Naive thymus-derived CD4-positive, alpha-beta T cell (primary cell): Measurements from ENCODE around the gene CIRBP. TPM values are rescaled to one million over a fixed set of nuclear protein-coding genes. Genes with fewer than 3 reads are reported as not detected.
"Not testable (repeated sequence)": the region's sequence is repeated elsewhere in the genome, so short reads cannot be mapped to it uniquely, and the experiment has no call there.

Experiments
- ATAC-seq: fragments of 150-1000 bp; cut with Tn5 transposase; 2 replicates; pipeline ENCODE4 v1.10.0; 2021; ENCODE audit warnings: mild to moderate bottlenecking, moderate library complexity
- CTCF ChIA-PET: fragments of 350-600 bp; sonication (Branson Sonifier 250); formaldehyde crosslinking; loops from one replicate; lab custom pipeline; 2021; ENCODE audit warnings: antibody characterized with exemption; lab: Charles Lee
- POLR2A ChIA-PET: fragments of 350-600 bp; sonication (Branson Sonifier 250); formaldehyde crosslinking; loops from one replicate; lab custom pipeline; 2021; ENCODE audit warnings: antibody characterized with exemption, inconsistent platforms; lab: Charles Lee
- DNase-seq, 9 donors: peaks; one replicate each; pipeline versions ENCODE4 v3.0.0 to v3.0.0-alpha.2; 2020 to 2022; ENCODE audit warnings: mixed read lengths in 1 of 9
- H3K27ac ChIP-seq: one replicate; pipeline ENCODE4 v1.7.0; 2013; ENCODE audit warnings: mild to moderate bottlenecking, low read depth, low read length, moderate library complexity
- H3K27me3 ChIP-seq, 2 donors: one replicate each; pipeline ENCODE4 v1.7.0; 2013; ENCODE audit warnings: low read length in 2 of 2, mild to moderate bottlenecking in 2 of 2, moderate library complexity in 2 of 2; ENCODE audit not compliant: control insufficient read depth in 2 of 2, insufficient read depth in 2 of 2
- H3K36me3 ChIP-seq, 3 experiments: 1 replicate in 2 of 3; 2 replicates in 1 of 3; pipeline ENCODE4 v1.7.0; 2013; ENCODE audit warnings: low read length in 3 of 3, mild to moderate bottlenecking in 3 of 3, moderate library complexity in 1 of 3; ENCODE audit not compliant: insufficient read depth in 3 of 3, control insufficient read depth in 2 of 3
- H3K4me1 ChIP-seq, 2 donors: one replicate each; pipeline ENCODE4 v1.7.0; 2013; ENCODE audit warnings: low read length in 2 of 2, mild to moderate bottlenecking in 2 of 2, moderate library complexity in 1 of 2; ENCODE audit not compliant: control insufficient read depth in 2 of 2, insufficient read depth in 2 of 2
- H3K4me3 ChIP-seq: 2 replicates; pipeline ENCODE4 v1.7.0; 2013; ENCODE audit warnings: mild to moderate bottlenecking, low read length
- H3K9me3 ChIP-seq, 3 experiments: 1 replicate in 2 of 3; 2 replicates in 1 of 3; pipeline ENCODE4 v1.7.0; 2013; ENCODE audit warnings: low read length in 3 of 3; ENCODE audit not compliant: control insufficient read depth in 2 of 3
- H3K27ac Mint-ChIP-seq, 9 donors: one replicate each; pipeline ENCODE4 v1.8.0; 2020 to 2022; ENCODE audit warnings: mixed read lengths in 9 of 9, mild to moderate bottlenecking in 8 of 9, moderate library complexity in 5 of 9, inconsistent platforms in 2 of 9
- H3K27me3 Mint-ChIP-seq, 5 donors: one replicate each; pipeline ENCODE4 v1.8.0; 2021 to 2022; ENCODE audit warnings: mixed read lengths in 5 of 5, mild to moderate bottlenecking in 1 of 5
- H3K36me3 Mint-ChIP-seq, 5 donors: one replicate each; pipeline ENCODE4 v1.8.0; 2020 to 2022; ENCODE audit warnings: mixed read lengths in 5 of 5, mild to moderate bottlenecking in 3 of 5, inconsistent platforms in 1 of 5
- H3K4me1 Mint-ChIP-seq, 7 donors: one replicate each; pipeline ENCODE4 v1.8.0; 2020 to 2022; ENCODE audit warnings: mixed read lengths in 7 of 7, mild to moderate bottlenecking in 3 of 7, inconsistent platforms in 1 of 7
- H3K4me3 Mint-ChIP-seq, 10 donors: one replicate each; pipeline ENCODE4 v1.8.0; 2020 to 2022; ENCODE audit warnings: mild to moderate bottlenecking in 10 of 10, mixed read lengths in 10 of 10, moderate library complexity in 6 of 10, inconsistent platforms in 2 of 10
- H3K9me3 Mint-ChIP-seq, 11 donors: one replicate each; pipeline ENCODE4 v1.8.0; 2020 to 2022; ENCODE audit warnings: mixed read lengths in 11 of 11, mild to moderate bottlenecking in 4 of 11, inconsistent platforms in 1 of 11, moderate library complexity in 1 of 11
- intact Hi-C, 2 donors: fragments of 100-400 bp; cut with micrococcal nuclease; formaldehyde crosslinking; loops; one replicate each; pipeline ENCODE4 v1.15.1; 2023
- polyA plus RNA-seq, 2 donors: library from polyadenylated mRNA; unstranded; fragments of 300-500 nt; fragmentation: Illumina TruSeq; gene quantifications; one replicate each; pipeline ENCODE4 v1.2.3, GENCODE V29; 2021
- total RNA-seq, 6 experiments: library from RNA in 5 of 6; stranded (reverse) in 5 of 6; gene quantifications; 1 replicate in 5 of 6; 2 replicates in 1 of 6; pipeline ENCODE4 v1.2.3 and lab custom pipeline; 2021 to 2026

The CIRBP gene
- total and polyA plus RNA-seq, 7 experiments from 2014 or later: 233 to 629 (median 410) TPM

GRCh38 chr19:1315470-1316166, 46.5 kb downstream of the CIRBP start:
- H3K4me3 Mint-ChIP-seq: peak overlapping the region in 1 of 10 donors; percentile 11
- H3K27me3 Mint-ChIP-seq: peaks cover 11 to 26% (median 13%) of the 10 kb centered on the region in 5 donors
- ATAC-seq: peak; percentile 61
- intact Hi-C loops: loop anchor here in 1 of 2 donors (1.0 to 5.0 kb wide), 2 partner anchors 47 to 57 kb away; no protein-coding TSS in a partner anchor
- no peaks in the 10 kb centered on the region for H3K9me3 Mint-ChIP-seq
- DNase-seq: peak in 5 of 9 donors; percentile 16 to 57 (median 23)
- Histone ChIP-seq H3K4me3 (no peak overlapping the region), H3K27ac (no peak overlapping the region), H3K4me1 (peaks cover 0 to 3% of the 10 kb centered on the region in 2 donors), H3K9me3 (no peaks in the 10 kb centered on the region), H3K36me3 (no peaks in the 10 kb centered on the region), H3K27me3 (peaks cover 0 to 10% of the 10 kb centered on the region in 2 donors)
- no peak overlapping the region for H3K27ac Mint-ChIP-seq
- CTCF ChIA-PET: interaction anchor here (0.9 kb wide), 1 partner anchor 56 kb away, joined by 4 read pairs; no protein-coding TSS in a partner anchor
- no peaks in the 10 kb centered on the region for H3K36me3 Mint-ChIP-seq
- H3K4me1 Mint-ChIP-seq: peaks cover 0 to 5% (median 0%) of the 10 kb centered on the region in 7 donors
- POLR2A ChIA-PET: no interaction called here

GRCh38 chr19:1316466-1316865, 47.3 kb downstream of the CIRBP start:
- intact Hi-C loops: loop anchor here in 1 of 2 donors (5.0 kb wide), 1 partner anchor 46 kb away; no protein-coding TSS in a partner anchor
- H3K4me1 Mint-ChIP-seq: peaks cover 0 to 5% (median 0%) of the 10 kb centered on the region in 7 donors
- POLR2A ChIA-PET: no interaction called here
- peak overlapping the region in 2 of 10 donors; percentile 11 to 23 for H3K4me3 Mint-ChIP-seq
- no peak for DNase-seq
- Histone ChIP-seq H3K4me3 (no peak overlapping the region), H3K27ac (no peak overlapping the region), H3K27me3 (peaks cover 0 to 10% of the 10 kb centered on the region in 2 donors), H3K36me3 (no peaks in the 10 kb centered on the region), H3K4me1 (peaks cover 0 to 3% of the 10 kb centered on the region in 2 donors), H3K9me3 (no peaks in the 10 kb centered on the region)
- no peak for ATAC-seq
- H3K27me3 Mint-ChIP-seq: peaks cover 11 to 29% (median 13%) of the 10 kb centered on the region in 5 donors
- H3K27ac Mint-ChIP-seq: no peak overlapping the region
- no peaks in the 10 kb centered on the region for H3K36me3 Mint-ChIP-seq
- no peaks in the 10 kb centered on the region for H3K9me3 Mint-ChIP-seq
- CTCF ChIA-PET: no interaction called here

- ATAC-seq: no peak
- peaks cover 0 to 10% of the 10 kb centered on the region in 2 donors for H3K27me3 ChIP-seq
- H3K27me3 Mint-ChIP-seq: peaks cover 14 to 30% (median 15%) of the 10 kb centered on the region in 5 donors
Observed at GRCh38 chr19:1317274-1318003, 48.3 kb downstream of the CIRBP start.

GRCh38 chr19:1318678-1319471, 49.7 kb downstream of the CIRBP start:
- Histone ChIP-seq H3K4me3 (no peak overlapping the region), H3K36me3 (no peaks in the 10 kb centered on the region), H3K27me3 (peaks cover 4 to 10% of the 10 kb centered on the region in 2 donors), H3K9me3 (no peaks in the 10 kb centered on the region), H3K27ac (no peak overlapping the region), H3K4me1 (peaks cover 0 to 3% of the 10 kb centered on the region in 2 donors)
- peaks cover 0 to 5% (median 0%) of the 10 kb centered on the region in 11 donors for H3K9me3 Mint-ChIP-seq
- H3K4me3 Mint-ChIP-seq: peak overlapping the region in 1 of 10 donors; percentile 16
- peaks cover 0 to 11% (median 6%) of the 10 kb centered on the region in 7 donors for H3K4me1 Mint-ChIP-seq
- CTCF ChIA-PET: no interaction called here
- intact Hi-C loops: loop anchor here in 1 of 2 donors (5.0 kb wide), 1 partner anchor 43 kb away; no protein-coding TSS in a partner anchor
- peaks cover 0 to 6% (median 0%) of the 10 kb centered on the region in 5 donors for H3K36me3 Mint-ChIP-seq
- POLR2A ChIA-PET: no interaction called here
- DNase-seq (no peak), ATAC-seq (no peak)
- H3K27ac Mint-ChIP-seq: no peak overlapping the region
- peaks cover 22 to 35% (median 24%) of the 10 kb centered on the region in 5 donors for H3K27me3 Mint-ChIP-seq

More at GRCh38 chr19:1317274-1318003, 48.3 kb downstream of the CIRBP start:
- ChIA-PET CTCF (no interaction called here), POLR2A (no interaction called here)
- no peak for DNase-seq
- no peaks in the 10 kb centered on the region for H3K36me3 ChIP-seq
- no peak overlapping the region for H3K27ac Mint-ChIP-seq
- H3K9me3 ChIP-seq: no peaks in the 10 kb centered on the region
- H3K36me3 Mint-ChIP-seq: peaks cover 0 to under 1% (median 0%) of the 10 kb centered on the region in 5 donors
- H3K27ac ChIP-seq: no peak overlapping the region
- peaks cover 0 to 6% (median under 1%) of the 10 kb centered on the region in 7 donors for H3K4me1 Mint-ChIP-seq
- intact Hi-C loops: loop anchor here in 1 of 2 donors (5.0 kb wide), 1 partner anchor 45 kb away; no protein-coding TSS in a partner anchor
- H3K4me3 ChIP-seq: no peak overlapping the region
- H3K4me1 ChIP-seq: peaks cover 0 to 3% of the 10 kb centered on the region in 2 donors
- no peaks in the 10 kb centered on the region for H3K9me3 Mint-ChIP-seq
- H3K4me3 Mint-ChIP-seq: peak overlapping the region in 1 of 10 donors; percentile 32

- POLR2A ChIA-PET: not testable (repeated sequence)
Observed at GRCh38 chr19:1320282-1320650, 51.1 kb downstream of the CIRBP start.

GRCh38 chr19:1321539-1321938, 52.4 kb downstream of the CIRBP start:
- Histone ChIP-seq H3K27ac (no peak overlapping the region), H3K36me3 (no peaks in the 10 kb centered on the region), H3K4me1 (peaks cover 0 to 6% of the 10 kb centered on the region in 2 donors), H3K9me3 (no peaks in the 10 kb centered on the region), H3K4me3 (no peak overlapping the region), H3K27me3 (peaks cover 5 to 7% of the 10 kb centered on the region in 2 donors)
- CTCF ChIA-PET: no interaction called here
- ATAC-seq: no peak
- POLR2A ChIA-PET: no interaction called here
- intact Hi-C loops: no loop called here
- no peak overlapping the region for H3K27ac Mint-ChIP-seq
- DNase-seq: no peak
- peaks cover 0 to 14% (median 7%) of the 10 kb centered on the region in 7 donors for H3K4me1 Mint-ChIP-seq
- peaks cover 0 to 11% (median 0%) of the 10 kb centered on the region in 5 donors for H3K36me3 Mint-ChIP-seq
- H3K27me3 Mint-ChIP-seq: peaks cover 29 to 42% (median 37%) of the 10 kb centered on the region in 5 donors
- H3K4me3 Mint-ChIP-seq: no peak overlapping the region
- H3K9me3 Mint-ChIP-seq: peaks cover 0 to 5% (median 0%) of the 10 kb centered on the region in 11 donors

More at GRCh38 chr19:1320282-1320650, 51.1 kb downstream of the CIRBP start:
- H3K4me1 ChIP-seq, intact Hi-C loops, H3K27ac Mint-ChIP-seq, ATAC-seq, H3K9me3 ChIP-seq, H3K9me3 Mint-ChIP-seq, DNase-seq, H3K36me3 ChIP-seq, H3K27ac ChIP-seq, H3K4me3 Mint-ChIP-seq, H3K27me3 ChIP-seq, H3K4me3 ChIP-seq: not testable (repeated sequence)
- H3K36me3 Mint-ChIP-seq: peaks cover 0 to 11% (median 0%) of the 10 kb centered on the region in 5 donors
- H3K27me3 Mint-ChIP-seq: peaks cover 29 to 42% (median 34%) of the 10 kb centered on the region in 5 donors
- CTCF ChIA-PET: interaction anchor here (0.7 kb wide), 1 partner anchor 21 kb away, joined by 4 read pairs; no protein-coding TSS in a partner anchor
- H3K4me1 Mint-ChIP-seq: peaks cover 0 to 14% (median 7%) of the 10 kb centered on the region in 7 donors
